C4-2B (cell line): ENCODE measurements around the gene CXXC5.

Experiments used
- CTCF ChIP-seq: fragments of 450-650 bp; conservative IDR thresholded peaks from 2 replicates; pipeline ENCODE4 v1.5.1; 2017; ENCODE audit warnings: mild to moderate bottlenecking
- ZFX ChIP-seq: fragments of 450-650 bp; IDR thresholded peaks from 2 replicates; pipeline ENCODE4 v1.6.1; 2017

GRCh38 chr5:139667001-139667729 is 19.0 kb downstream of the CXXC5 start:
- no peak for TF ChIP-seq CTCF
- TF ChIP-seq ZFX, result no peak
